Heart left ventricle (tissue), 13 donors: ENCODE measurements around the gene RPP14.

Source experiments
- POLR2A ChIP-seq, 2 donors: fragments of 450-650 bp; IDR thresholded peaks; one replicate each; pipeline ENCODE4 v1.6.1; 2017; ENCODE audit warnings: antibody characterized with exemption in 2 of 2, mild to moderate bottlenecking in 2 of 2, moderate library complexity in 2 of 2
- TF ChIP-seq, protein P1 (sequence below), 12 donors: fragments of 200-600 bp; sonication (generic) in 4 of 12; IDR thresholded peaks; one replicate each; pipeline versions ENCODE4 v1.5.0 to v1.8.0; 2018 to 2022; ENCODE audit warnings: antibody characterized with exemption in 12 of 12, mild to moderate bottlenecking in 5 of 12
- donor health status: ischemic (EF 13 %, LVEDD 7.1; RV severe dilation, severe dysfunction).
- donor health status: DM: no; HTN: yes; CAD: no.
- donor health status: DM: no; HTN: no; CAD: no.
- donor health status: ischemic (EF 25% LVEDD 6.9; RV normal size, moderate dysfunction).
- donor health status: ischemic (EF 25% LVEDD 5.7; RV mildly dilated, moderate dysfunction).
- donor health status: ischemic (EF 35%, LVEDD 5.7; RV mildly dilated, moderate dysfunction).
- donor health status: nonischemic (EF 11% LVEDD 7.7; RV severe dilation, severe dysfunction).
- donor health status: DM: yes; HTN: yes; CAD: no.
- donor health status: PGD.
- donor health status: ischemic (EF 29% LVEDD 5.4; RV normal size, mild dysfunction).
- donor health status: nonischemic (EF 23%, LVEDD 6.1; RV moderate dilation, normal function).

- TF ChIP-seq, protein P1, sequence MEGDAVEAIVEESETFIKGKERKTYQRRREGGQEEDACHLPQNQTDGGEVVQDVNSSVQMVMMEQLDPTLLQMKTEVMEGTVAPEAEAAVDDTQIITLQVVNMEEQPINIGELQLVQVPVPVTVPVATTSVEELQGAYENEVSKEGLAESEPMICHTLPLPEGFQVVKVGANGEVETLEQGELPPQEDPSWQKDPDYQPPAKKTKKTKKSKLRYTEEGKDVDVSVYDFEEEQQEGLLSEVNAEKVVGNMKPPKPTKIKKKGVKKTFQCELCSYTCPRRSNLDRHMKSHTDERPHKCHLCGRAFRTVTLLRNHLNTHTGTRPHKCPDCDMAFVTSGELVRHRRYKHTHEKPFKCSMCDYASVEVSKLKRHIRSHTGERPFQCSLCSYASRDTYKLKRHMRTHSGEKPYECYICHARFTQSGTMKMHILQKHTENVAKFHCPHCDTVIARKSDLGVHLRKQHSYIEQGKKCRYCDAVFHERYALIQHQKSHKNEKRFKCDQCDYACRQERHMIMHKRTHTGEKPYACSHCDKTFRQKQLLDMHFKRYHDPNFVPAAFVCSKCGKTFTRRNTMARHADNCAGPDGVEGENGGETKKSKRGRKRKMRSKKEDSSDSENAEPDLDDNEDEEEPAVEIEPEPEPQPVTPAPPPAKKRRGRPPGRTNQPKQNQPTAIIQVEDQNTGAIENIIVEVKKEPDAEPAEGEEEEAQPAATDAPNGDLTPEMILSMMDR (IDR thresholded peaks at IDR 0.05): no peak
- no peak for TF ChIP-seq POLR2A (IDR thresholded peaks at IDR 0.05)
These were observed 19.5 kb downstream of the RPP14 start for GRCh38 chr3:58325525-58325992.
